Measurements from ENCODE around the gene TSC22D1.

DNA sequence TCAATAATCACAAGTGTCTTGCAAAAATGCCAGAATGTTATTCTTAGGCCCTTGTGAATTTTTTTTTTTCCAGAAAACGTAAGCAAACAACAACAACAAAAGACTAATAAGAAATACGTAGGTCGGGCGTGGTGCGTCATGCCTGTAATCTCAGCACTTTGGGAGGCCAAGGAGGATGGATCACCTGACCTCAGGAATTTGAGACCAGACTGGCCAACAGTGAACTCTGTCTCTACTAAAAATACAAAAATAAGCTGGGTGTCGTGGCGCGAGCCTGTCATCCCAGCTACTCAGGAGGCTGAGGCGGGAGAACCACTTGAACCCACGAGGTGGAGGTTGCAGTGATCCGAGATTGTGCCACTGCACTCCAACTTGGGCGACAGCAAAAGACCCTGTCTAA is 20.9 kb downstream of the TSC22D1 start:
- TF ChIP-seq, protein P1, sequence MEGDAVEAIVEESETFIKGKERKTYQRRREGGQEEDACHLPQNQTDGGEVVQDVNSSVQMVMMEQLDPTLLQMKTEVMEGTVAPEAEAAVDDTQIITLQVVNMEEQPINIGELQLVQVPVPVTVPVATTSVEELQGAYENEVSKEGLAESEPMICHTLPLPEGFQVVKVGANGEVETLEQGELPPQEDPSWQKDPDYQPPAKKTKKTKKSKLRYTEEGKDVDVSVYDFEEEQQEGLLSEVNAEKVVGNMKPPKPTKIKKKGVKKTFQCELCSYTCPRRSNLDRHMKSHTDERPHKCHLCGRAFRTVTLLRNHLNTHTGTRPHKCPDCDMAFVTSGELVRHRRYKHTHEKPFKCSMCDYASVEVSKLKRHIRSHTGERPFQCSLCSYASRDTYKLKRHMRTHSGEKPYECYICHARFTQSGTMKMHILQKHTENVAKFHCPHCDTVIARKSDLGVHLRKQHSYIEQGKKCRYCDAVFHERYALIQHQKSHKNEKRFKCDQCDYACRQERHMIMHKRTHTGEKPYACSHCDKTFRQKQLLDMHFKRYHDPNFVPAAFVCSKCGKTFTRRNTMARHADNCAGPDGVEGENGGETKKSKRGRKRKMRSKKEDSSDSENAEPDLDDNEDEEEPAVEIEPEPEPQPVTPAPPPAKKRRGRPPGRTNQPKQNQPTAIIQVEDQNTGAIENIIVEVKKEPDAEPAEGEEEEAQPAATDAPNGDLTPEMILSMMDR (conservative IDR thresholded peaks at IDR 0.05; ENCODE audit: low read length): no peak
- no peak for TF ChIP-seq EZH2phosphoT487 (IDR thresholded peaks at IDR 0.05; ENCODE audit: borderline replicate concordance)
